Kidney epithelial cell (primary cell): ENCODE data around the gene SPACA4. TPM values are rescaled to one million over a fixed set of nuclear protein-coding genes. Genes with fewer than 3 reads are reported as not detected.

Experiments used
- DNase-seq: peaks from one replicate; pipeline ENCODE4 v3.0.0-alpha.2; 2010; ENCODE audit warnings: low read depth
- H3K27me3 ChIP-seq: 2 replicates; pipeline ENCODE4 v1.6.0; 2011; ENCODE audit warnings: low read length; ENCODE audit not compliant: control insufficient read depth, insufficient read depth
- H3K36me3 ChIP-seq: 2 replicates; pipeline ENCODE4 v1.5.1; 2011; ENCODE audit warnings: low read length; ENCODE audit not compliant: control insufficient read depth, insufficient read depth
- H3K4me3 ChIP-seq: 2 replicates; pipeline ENCODE4 v1.5.1; 2011; ENCODE audit warnings: low read depth, mild to moderate bottlenecking, control low read depth, low read length
- CTCF ChIP-seq: IDR thresholded peaks from 2 replicates; pipeline ENCODE4 v1.5.1; 2011; ENCODE audit warnings: mild to moderate bottlenecking, moderate library complexity, low read length, control low read depth, inconsistent platforms; ENCODE audit not compliant: insufficient read depth, poor library complexity, severe bottlenecking
- total RNA-seq: library from RNA; depleted of rRNA; stranded (reverse); fragments of >200 nt; gene quantifications from 2 replicates; pipeline ENCODE4 v1.2.3, GENCODE V29; 2015

Gene SPACA4
- total RNA-seq, 1 donor from 2014 or later, result not detected

GRCh38 chr19:48651683-48652048, 45.1 kb downstream of the SPACA4 start:
- TF ChIP-seq CTCF, result no peak
- H3K4me3 ChIP-seq, result no peak overlapping the region
- H3K27me3 ChIP-seq, result no peaks in the 10 kb centered on the region
- no peaks in the 10 kb centered on the region for H3K36me3 ChIP-seq
- DNase-seq, result no peak

- no peak for TF ChIP-seq CTCF
- DNase-seq, result no peak
- Histone ChIP-seq H3K27me3 (no peaks in the 10 kb centered on the region), H3K4me3 (no peak overlapping the region), H3K36me3 (no peaks in the 10 kb centered on the region)
Observed at GRCh38 chr19:48654299-48655059, 47.9 kb downstream of the SPACA4 start.

GRCh38 chr19:48656840-48657474, 50.4 kb downstream of the SPACA4 start:
- peak; percentile 89 for DNase-seq
- no peak overlapping the region for H3K4me3 ChIP-seq
- no peaks in the 10 kb centered on the region for H3K36me3 ChIP-seq
- H3K27me3 ChIP-seq, result no peaks in the 10 kb centered on the region
- TF ChIP-seq CTCF, result no peak

Other genes with a start within 250 kb of the SPACA4 start
- gene TMEM143, start 242.8 kb upstream of the SPACA4 start, total RNA-seq, result 4.4 and 5.8 TPM in 2 replicates
- gene SYNGR4, start 242.4 kb upstream of the SPACA4 start, total RNA-seq, result 0.25 TPM in 1 of 2 replicates, not detected in the other
- gene KDELR1, start 215.2 kb upstream of the SPACA4 start, total RNA-seq, result 152 and 170 TPM in 2 replicates
- 0.21 and 0.63 TPM in 2 replicates for gene GRIN2D, start 213.1 kb upstream of the SPACA4 start, total RNA-seq
- gene GRWD1, start 160.8 kb upstream of the SPACA4 start, total RNA-seq, result 44.6 and 47.1 TPM in 2 replicates
- gene KCNJ14, start 151.2 kb upstream of the SPACA4 start, total RNA-seq, result 0.54 and 2.1 TPM in 2 replicates
- 73.0 and 77.3 TPM in 2 replicates for gene CYTH2, start 137.4 kb upstream of the SPACA4 start, total RNA-seq
- 2.3 and 2.9 TPM in 2 replicates for gene LMTK3, start 94.9 kb upstream of the SPACA4 start, total RNA-seq
- gene SULT2B1, start 54.6 kb upstream of the SPACA4 start, total RNA-seq, result 0.48 and 0.50 TPM in 2 replicates
- gene FAM83E, start 8.3 kb downstream of the SPACA4 start, total RNA-seq, result 0.25 and 2.3 TPM in 2 replicates
- gene RPL18, start 12.4 kb downstream of the SPACA4 start, total RNA-seq, result 2,979 and 3,293 TPM in 2 replicates
- 27.9 and 30.3 TPM in 2 replicates for gene SPHK2, start 12.8 kb downstream of the SPACA4 start, total RNA-seq
- 1.6 and 3.4 TPM in 2 replicates for gene DBP, start 30.6 kb downstream of the SPACA4 start, total RNA-seq
- gene CA11, start 39.4 kb downstream of the SPACA4 start, total RNA-seq, result 1.1 and 1.7 TPM in 2 replicates
- gene NTN5, start 66.3 kb downstream of the SPACA4 start, total RNA-seq, result not detected in 2 replicates
- gene FUT2, start 89.2 kb downstream of the SPACA4 start, total RNA-seq, result 1.8 and 1.9 TPM in 2 replicates
- 1.0 and 1.3 TPM in 2 replicates for gene MAMSTR, start 113.0 kb downstream of the SPACA4 start, total RNA-seq
- gene RASIP1, start 133.9 kb downstream of the SPACA4 start, total RNA-seq, result 3.8 and 4.8 TPM in 2 replicates
- 0.25 TPM in 1 of 2 replicates, not detected in the other for gene IZUMO1, start 140.2 kb downstream of the SPACA4 start, total RNA-seq
- 10.4 and 12.3 TPM in 2 replicates for gene FUT1, start 145.9 kb downstream of the SPACA4 start, total RNA-seq
- 0.13 TPM in 1 of 2 replicates, not detected in the other for gene FGF21, start 148.8 kb downstream of the SPACA4 start, total RNA-seq
- gene BCAT2, start 204.3 kb downstream of the SPACA4 start, total RNA-seq, result 47.7 and 56.8 TPM in 2 replicates
- gene HSD17B14, start 229.7 kb downstream of the SPACA4 start, total RNA-seq, result 10.2 and 15.0 TPM in 2 replicates